CD14-positive monocyte (primary cell): ENCODE measurements around the gene IVD. TPM values are rescaled to one million over a fixed set of nuclear protein-coding genes. Genes with fewer than 3 reads are reported as not detected.

Experiments used
- DNase-seq, 3 donors: peaks; one replicate each; pipeline ENCODE4 v3.0.0-alpha.2; 2011 to 2022
- H2AFZ ChIP-seq: 2 replicates; pipeline ENCODE4 v1.6.0; 2012; ENCODE audit warnings: mild to moderate bottlenecking, low read depth, low read length, inconsistent platforms; ENCODE audit not compliant: insufficient read depth, poor library complexity, severe bottlenecking
- H3K27ac ChIP-seq, 2 donors: 1 replicate in 1 of 2; 2 replicates in 1 of 2; pipeline ENCODE4 v1.5.1; 2012 to 2013; ENCODE audit warnings: low read length in 2 of 2, control low read depth in 1 of 2, inconsistent platforms in 1 of 2, low read depth in 1 of 2, mild to moderate bottlenecking in 1 of 2
- H3K27me3 ChIP-seq, 2 donors: one replicate each; pipeline versions ENCODE4 v1.6.0 to v1.6.1; 2011 to 2013; ENCODE audit warnings: low read length in 2 of 2; ENCODE audit not compliant: control insufficient read depth in 2 of 2, insufficient read depth in 2 of 2
- H3K36me3 ChIP-seq, 2 donors: replicated peaks in 1 of 2; 1 replicate in 1 of 2; 2 replicates in 1 of 2; pipeline versions ENCODE4 v1.5.1 to v1.6.1; 2012 to 2013; ENCODE audit warnings: low read length in 2 of 2, control low read depth in 1 of 2, inconsistent platforms in 1 of 2, mild to moderate bottlenecking in 1 of 2; ENCODE audit not compliant: insufficient read depth in 2 of 2, control insufficient read depth in 1 of 2
- H3K4me1 ChIP-seq, 2 donors: 1 replicate in 1 of 2; 2 replicates in 1 of 2; pipeline versions ENCODE4 v1.5.1 to v1.6.1; 2012 to 2013; ENCODE audit warnings: low read length in 2 of 2, control low read depth in 1 of 2, inconsistent platforms in 1 of 2, mild to moderate bottlenecking in 1 of 2, moderate library complexity in 1 of 2; ENCODE audit not compliant: insufficient read depth in 2 of 2, control insufficient read depth in 1 of 2
- H3K4me2 ChIP-seq: replicated peaks from 2 replicates; pipeline ENCODE3; 2012; ENCODE audit warnings: low read length, moderate library complexity, mild to moderate bottlenecking; ENCODE audit not compliant: poor library complexity, severe bottlenecking; ENCODE audit errors: extremely low read depth
- H3K4me3 ChIP-seq, 3 experiments: fragments of 200-600 bp in 1 of 3; sonication (generic) in 1 of 3; replicated peaks in 1 of 3; 1 replicate in 2 of 3; 2 replicates in 1 of 3; pipeline ENCODE4 v1.5.1; 2011 to 2013; ENCODE audit warnings: low read length in 3 of 3, mild to moderate bottlenecking in 3 of 3, control low read depth in 2 of 3, low read depth in 2 of 3, inconsistent platforms in 1 of 3, moderate library complexity in 1 of 3
- H3K79me2 ChIP-seq: 2 replicates; pipeline ENCODE4 v1.6.0; 2012; ENCODE audit warnings: mild to moderate bottlenecking, control low read depth, inconsistent platforms, low read length, moderate library complexity; ENCODE audit not compliant: insufficient read depth
- H3K9ac ChIP-seq: 2 replicates; pipeline ENCODE4 v1.6.0; 2017; ENCODE audit warnings: low read length, mild to moderate bottlenecking; ENCODE audit not compliant: insufficient read depth, poor library complexity, severe bottlenecking
- H3K9me3 ChIP-seq, 2 donors: replicated peaks in 1 of 2; 1 replicate in 1 of 2; 2 replicates in 1 of 2; pipeline versions ENCODE4 v1.5.1 to v1.6.1; 2012 to 2013; ENCODE audit warnings: low read length in 2 of 2, control low read depth in 1 of 2; ENCODE audit not compliant: control insufficient read depth in 1 of 2, insufficient read depth in 1 of 2
- H4K20me1 ChIP-seq: 2 replicates; pipeline ENCODE4 v1.6.0; 2012; ENCODE audit warnings: mild to moderate bottlenecking, low read length, control low read depth, moderate library complexity; ENCODE audit not compliant: insufficient read depth
- H3K27ac Mint-ChIP-seq, 7 donors: one replicate each; pipeline ENCODE4 v1.8.0; 2020; ENCODE audit warnings: mild to moderate bottlenecking in 7 of 7, mixed read lengths in 7 of 7, moderate library complexity in 6 of 7, inconsistent platforms in 2 of 7
- H3K27me3 Mint-ChIP-seq, 3 donors: one replicate each; pipeline ENCODE4 v1.8.0; 2021 to 2022; ENCODE audit warnings: low read depth in 3 of 3, mild to moderate bottlenecking in 3 of 3, mixed read lengths in 3 of 3, moderate library complexity in 3 of 3, inconsistent platforms in 1 of 3
- H3K36me3 Mint-ChIP-seq, 2 donors: one replicate each; pipeline ENCODE4 v1.8.0; 2020; ENCODE audit warnings: mixed read lengths in 2 of 2, inconsistent platforms in 1 of 2, mild to moderate bottlenecking in 1 of 2
- H3K4me1 Mint-ChIP-seq: one replicate; pipeline ENCODE4 v1.8.0; 2020; ENCODE audit warnings: mild to moderate bottlenecking, mixed read lengths
- H3K4me3 Mint-ChIP-seq, 2 donors: one replicate each; pipeline ENCODE4 v1.8.0; 2020; ENCODE audit warnings: mild to moderate bottlenecking in 2 of 2, mixed read lengths in 2 of 2, moderate library complexity in 1 of 2
- H3K9me3 Mint-ChIP-seq, 7 donors: one replicate each; pipeline ENCODE4 v1.8.0; 2020 to 2022; ENCODE audit warnings: mixed read lengths in 7 of 7, mild to moderate bottlenecking in 6 of 7, moderate library complexity in 6 of 7, inconsistent platforms in 2 of 7
- WGBS: methylation state at CpG from one replicate; pipeline ENCODE4 v1.1.5; 2013; ENCODE audit warnings: missing lambda C conversion rate; ENCODE audit not compliant: insufficient coverage; 5-methylcytosine and 5-hydroxymethylcytosine counted together
- intact Hi-C, 2 donors: fragments of 100-400 bp; cut with micrococcal nuclease; formaldehyde crosslinking; loops; one replicate each; pipeline versions ENCODE4 v1.15.0 to v1.15.1; 2023
- polyA plus RNA-seq, 3 donors: library from polyadenylated mRNA; depleted of rRNA in 1 of 3; unstranded in 2 of 3; stranded (reverse) in 1 of 3; fragments of 300-500 nt in 2 of 3; fragments of >200 nt in 1 of 3; fragmentation: Illumina TruSeq in 2 of 3; gene quantifications; 1 replicate in 2 of 3; 2 replicates in 1 of 3; pipeline ENCODE4 v1.2.3, GENCODE V29; 2012 to 2021
- TF ChIP-seq, protein P1 (sequence below): fragments of 200-600 bp; IDR thresholded peaks from one replicate; pipeline ENCODE4 v1.8.0; 2022; ENCODE audit warnings: antibody characterized with exemption, mild to moderate bottlenecking

Gene IVD
- polyA plus RNA-seq, 3 donors = 28.6 to 46.3 (median 31.3) TPM

DNA sequence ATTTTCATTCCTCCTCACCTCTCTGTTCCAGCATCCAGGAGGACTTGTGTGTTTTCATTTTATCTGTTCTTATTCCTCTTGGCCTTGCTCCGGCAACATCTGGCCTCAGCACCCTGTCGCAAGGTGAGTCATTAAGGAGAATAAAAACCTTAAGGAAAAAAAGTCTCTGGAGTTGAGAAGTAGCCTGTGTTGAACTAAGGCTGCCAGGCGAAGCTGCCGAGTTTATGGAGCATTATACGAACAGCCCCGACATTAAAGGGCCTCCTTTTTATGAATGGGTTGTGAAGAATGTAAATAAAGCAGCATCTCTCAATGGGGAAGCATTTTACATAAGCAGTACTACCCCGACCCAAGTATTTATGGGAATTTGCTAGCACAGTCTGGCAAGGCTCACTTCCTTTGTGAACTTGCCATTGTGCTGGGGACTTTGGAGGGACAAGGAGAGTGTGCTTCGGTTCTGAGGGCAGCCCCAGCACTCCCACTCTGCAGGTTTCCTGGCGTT is 39.9 kb downstream of the IVD start:
- 88% methylated on average over 6 of the region's 9 CpGs for WGBS

DNA sequence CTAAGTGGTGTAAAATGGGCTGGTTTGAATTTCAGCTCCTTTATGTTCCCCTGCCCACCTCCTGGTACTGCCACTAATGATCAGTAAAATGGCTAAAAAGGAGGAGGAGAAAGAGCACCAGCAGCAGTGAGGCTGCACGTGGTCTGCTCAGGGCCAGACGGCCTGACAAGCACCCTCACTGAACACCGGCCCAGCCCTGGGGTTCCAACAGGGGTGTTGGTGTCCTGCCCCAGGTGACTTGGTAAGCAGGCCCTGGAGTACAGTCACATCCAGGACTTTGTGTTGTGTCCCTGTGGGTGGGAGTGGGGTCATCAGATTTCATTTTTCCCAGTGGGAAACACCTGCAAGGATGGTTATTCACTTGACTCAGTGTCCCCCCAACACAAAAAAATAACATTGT is 40.5 kb downstream of the IVD start:
- intact Hi-C loops = no loop called here
- TF ChIP-seq, protein P1, sequence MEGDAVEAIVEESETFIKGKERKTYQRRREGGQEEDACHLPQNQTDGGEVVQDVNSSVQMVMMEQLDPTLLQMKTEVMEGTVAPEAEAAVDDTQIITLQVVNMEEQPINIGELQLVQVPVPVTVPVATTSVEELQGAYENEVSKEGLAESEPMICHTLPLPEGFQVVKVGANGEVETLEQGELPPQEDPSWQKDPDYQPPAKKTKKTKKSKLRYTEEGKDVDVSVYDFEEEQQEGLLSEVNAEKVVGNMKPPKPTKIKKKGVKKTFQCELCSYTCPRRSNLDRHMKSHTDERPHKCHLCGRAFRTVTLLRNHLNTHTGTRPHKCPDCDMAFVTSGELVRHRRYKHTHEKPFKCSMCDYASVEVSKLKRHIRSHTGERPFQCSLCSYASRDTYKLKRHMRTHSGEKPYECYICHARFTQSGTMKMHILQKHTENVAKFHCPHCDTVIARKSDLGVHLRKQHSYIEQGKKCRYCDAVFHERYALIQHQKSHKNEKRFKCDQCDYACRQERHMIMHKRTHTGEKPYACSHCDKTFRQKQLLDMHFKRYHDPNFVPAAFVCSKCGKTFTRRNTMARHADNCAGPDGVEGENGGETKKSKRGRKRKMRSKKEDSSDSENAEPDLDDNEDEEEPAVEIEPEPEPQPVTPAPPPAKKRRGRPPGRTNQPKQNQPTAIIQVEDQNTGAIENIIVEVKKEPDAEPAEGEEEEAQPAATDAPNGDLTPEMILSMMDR = no peak
- no peak overlapping the region for H3K27ac Mint-ChIP-seq
- no peak overlapping the region for H2AFZ ChIP-seq
- no peak overlapping the region for H3K4me2 ChIP-seq
- no peak overlapping the region for H3K27ac ChIP-seq
- H3K36me3 ChIP-seq = no peaks in the 10 kb centered on the region
- peaks cover 30% of the 10 kb centered on the region for H3K4me1 Mint-ChIP-seq
- no peak overlapping the region for H3K4me3 Mint-ChIP-seq
- peaks cover 82% of the 10 kb centered on the region for H4K20me1 ChIP-seq
- H3K9ac ChIP-seq = no peak overlapping the region
- H3K27me3 ChIP-seq = peaks cover 3 to 10% of the 10 kb centered on the region in 2 donors
- DNase-seq = no peak
- no peaks in the 10 kb centered on the region for H3K9me3 ChIP-seq
- peaks cover 17 to 28% (median 22%) of the 10 kb centered on the region in 3 donors for H3K27me3 Mint-ChIP-seq
- H3K36me3 Mint-ChIP-seq = peaks cover 16 to 30% of the 10 kb centered on the region in 2 donors
- H3K9me3 Mint-ChIP-seq = peaks cover 0 to 6% (median 2%) of the 10 kb centered on the region in 7 donors
- no peak overlapping the region for H3K4me3 ChIP-seq
- no CpG with 5 or more reads among the region's 3 CpGs for WGBS
- peaks cover 4 to 14% of the 10 kb centered on the region in 2 donors for H3K4me1 ChIP-seq
- peaks cover 83% of the 10 kb centered on the region for H3K79me2 ChIP-seq

More for the DNA sequence above, 39.9 kb downstream of the IVD start:
- no peaks in the 10 kb centered on the region for H3K36me3 ChIP-seq
- H3K4me2 ChIP-seq = no peak overlapping the region
- peaks cover 75% of the 10 kb centered on the region for H4K20me1 ChIP-seq
- Mint-ChIP-seq H3K9me3 (peaks cover 0 to 6% (median 2%) of the 10 kb centered on the region in 7 donors), H3K36me3 (peaks cover 16 to 30% of the 10 kb centered on the region in 2 donors), H3K4me3 (no peak overlapping the region), H3K27me3 (peaks cover 17 to 30% (median 22%) of the 10 kb centered on the region in 3 donors), H3K27ac (no peak overlapping the region), H3K4me1 (peaks cover 29% of the 10 kb centered on the region)
- no peak overlapping the region for H3K4me3 ChIP-seq
- H2AFZ ChIP-seq = no peak overlapping the region
- TF ChIP-seq, protein P1 = no peak
- no peak for DNase-seq
- H3K27me3 ChIP-seq = peaks cover 3 to 10% of the 10 kb centered on the region in 2 donors
- H3K9ac ChIP-seq = no peak overlapping the region
- H3K4me1 ChIP-seq = peaks cover 4 to 17% of the 10 kb centered on the region in 2 donors
- peaks cover 78% of the 10 kb centered on the region for H3K79me2 ChIP-seq
- intact Hi-C loops = no loop called here
- H3K9me3 ChIP-seq = no peaks in the 10 kb centered on the region
- no peak overlapping the region for H3K27ac ChIP-seq
